Mesothelial cell of epicardium (in vitro differentiated cells): ENCODE data around the gene OGG1. TPM values are rescaled to one million over a fixed set of nuclear protein-coding genes. Genes with fewer than 3 reads are reported as not detected.

Experiments
- DNase-seq, 2 experiments: peaks; one replicate each; pipeline ENCODE4 v3.0.0; 2021; ENCODE audit warnings: low spot score in 2 of 2; ENCODE audit not compliant: unreplicated experiment in 2 of 2
- H3K27ac Mint-ChIP-seq: 2 replicates; pipeline ENCODE4 v1.8.0; 2021; ENCODE audit warnings: mixed read lengths
- H3K27me3 Mint-ChIP-seq: 2 replicates; pipeline ENCODE4 v1.8.0; 2021; ENCODE audit warnings: low read depth, mixed read lengths
- H3K36me3 Mint-ChIP-seq: 2 replicates; pipeline ENCODE4 v1.8.0; 2021; ENCODE audit warnings: mixed read lengths
- H3K4me1 Mint-ChIP-seq: 2 replicates; pipeline ENCODE4 v1.8.0; 2021; ENCODE audit warnings: mixed read lengths
- H3K4me3 Mint-ChIP-seq: 2 replicates; pipeline ENCODE4 v1.8.0; 2021; ENCODE audit warnings: mild to moderate bottlenecking, moderate library complexity, mixed read lengths
- H3K9me3 Mint-ChIP-seq: 2 replicates; pipeline ENCODE4 v1.8.0; 2021; ENCODE audit warnings: mixed read lengths
- CTCF ChIP-seq: fragments of 200-600 bp; sonication (generic); IDR thresholded peaks from one replicate; pipeline ENCODE4 v1.5.0; 2021; ENCODE audit warnings: antibody characterized with exemption; ENCODE audit not compliant: unreplicated experiment
- total RNA-seq: library from RNA; stranded (reverse); gene quantifications from 3 replicates; pipeline ENCODE4 v1.2.1, GENCODE V29; 2021

The OGG1 gene
- total RNA-seq, 1 donor from 2014 or later: 51.0 TPM

- no peak for DNase-seq
- no peak for TF ChIP-seq CTCF
- Mint-ChIP-seq H3K9me3 (no peaks in the 10 kb centered on the region), H3K4me1 (peaks cover 5% of the 10 kb centered on the region), H3K36me3 (no peaks in the 10 kb centered on the region), H3K4me3 (no peak overlapping the region), H3K27ac (no peak overlapping the region), H3K27me3 (peaks cover 37% of the 10 kb centered on the region)
These were observed 34.6 kb upstream of the OGG1 start for GRCh38 chr3:9715136-9715535.

- peaks cover 31% of the 10 kb centered on the region for H3K27me3 Mint-ChIP-seq
- peaks cover 5% of the 10 kb centered on the region for H3K4me1 Mint-ChIP-seq
These were observed 33.9 kb upstream of the OGG1 start for GRCh38 chr3:9715764-9716437.

GRCh38 chr3:9716801-9717555 is 32.8 kb upstream of the OGG1 start:
- Mint-ChIP-seq H3K27ac (no peak overlapping the region), H3K27me3 (peaks cover 30% of the 10 kb centered on the region), H3K36me3 (no peaks in the 10 kb centered on the region), H3K4me1 (peaks cover 5% of the 10 kb centered on the region), H3K9me3 (no peaks in the 10 kb centered on the region), H3K4me3 (no peak overlapping the region)
- DNase-seq: no peak
- TF ChIP-seq CTCF: no peak

More at GRCh38 chr3:9715764-9716437, 33.9 kb upstream of the OGG1 start:
- Mint-ChIP-seq H3K4me3 (no peak overlapping the region), H3K36me3 (no peaks in the 10 kb centered on the region), H3K27ac (no peak overlapping the region), H3K9me3 (no peaks in the 10 kb centered on the region)
- no peak for TF ChIP-seq CTCF
- DNase-seq: no peak

- no peak for TF ChIP-seq CTCF
- Mint-ChIP-seq H3K27ac (no peak overlapping the region), H3K27me3 (peaks cover 31% of the 10 kb centered on the region), H3K4me3 (no peak overlapping the region), H3K36me3 (no peaks in the 10 kb centered on the region), H3K9me3 (no peaks in the 10 kb centered on the region), H3K4me1 (peaks cover 5% of the 10 kb centered on the region)
- DNase-seq: no peak
These were observed 32.2 kb upstream of the OGG1 start for GRCh38 chr3:9717563-9717962.

- H3K27me3 Mint-ChIP-seq: peaks cover 33% of the 10 kb centered on the region
These were observed 31.6 kb upstream of the OGG1 start for GRCh38 chr3:9718118-9718517.

More at GRCh38 chr3:9718118-9718517, 31.6 kb upstream of the OGG1 start:
- Mint-ChIP-seq H3K27ac (no peak overlapping the region), H3K4me3 (no peak overlapping the region), H3K36me3 (no peaks in the 10 kb centered on the region), H3K4me1 (peaks cover 5% of the 10 kb centered on the region), H3K9me3 (no peaks in the 10 kb centered on the region)
- no peak for DNase-seq
- no peak for TF ChIP-seq CTCF
